Thyroid gland (tissue), 4 donors: ENCODE measurements around the gene MTG2. TPM values are rescaled to one million over a fixed set of nuclear protein-coding genes. Genes with fewer than 3 reads are reported as not detected.

Source experiments
- DNase-seq, 2 donors: peaks; one replicate each; pipeline ENCODE4 v3.0.0-alpha.2; 2019
- H3K27ac ChIP-seq, 3 donors: fragments of 200-600 bp; sonication (generic); 1 replicate in 2 of 3; 2 replicates in 1 of 3; pipeline ENCODE4 v1.5.1; 2016 to 2019; ENCODE audit warnings: mild to moderate bottlenecking in 1 of 3, moderate library complexity in 1 of 3
- H3K27me3 ChIP-seq: fragments of 200-600 bp; sonication (generic); one replicate; pipeline ENCODE4 v1.5.1; 2019
- H3K36me3 ChIP-seq, 2 donors: fragments of 200-600 bp; sonication (generic); one replicate each; pipeline ENCODE4 v1.5.1; 2016 to 2019
- H3K4me1 ChIP-seq, 2 donors: fragments of 200-600 bp; sonication (generic); one replicate each; pipeline ENCODE4 v1.5.1; 2017 to 2019
- H3K4me3 ChIP-seq, 3 donors: fragments of 200-600 bp; sonication (generic); replicated peaks in 1 of 3; 1 replicate in 2 of 3; 2 replicates in 1 of 3; pipeline ENCODE4 v1.5.1; 2016; ENCODE audit warnings: mild to moderate bottlenecking in 1 of 3
- H3K9me3 ChIP-seq: fragments of 200-600 bp; sonication (generic); one replicate; pipeline ENCODE4 v1.5.1; 2017
- CTCF ChIP-seq, 6 experiments: fragments of 200-600 bp in 3 of 6; fragments of 450-650 bp in 3 of 6; sonication (generic) in 3 of 6; IDR thresholded peaks; one replicate each; pipeline ENCODE4 v1.5.1; 2016 to 2019; ENCODE audit warnings: antibody characterized with exemption in 6 of 6, mild to moderate bottlenecking in 2 of 6, inconsistent platforms in 1 of 6, moderate library complexity in 1 of 6
- POLR2A ChIP-seq, 2 donors: fragments of 450-650 bp; IDR thresholded peaks; one replicate each; pipeline ENCODE4 v1.6.1; 2017; ENCODE audit warnings: antibody characterized with exemption in 2 of 2, mild to moderate bottlenecking in 2 of 2, moderate library complexity in 1 of 2
- WGBS, 2 donors: methylation state at CpG; one replicate each; pipeline ENCODE4 v1.1.5; 2017; 5-methylcytosine and 5-hydroxymethylcytosine counted together
- intact Hi-C: fragments of 100-400 bp; cut with DNase I; formaldehyde crosslinking; loops from one replicate; pipeline ENCODE4 v1.15.1; 2023
- total RNA-seq, 4 donors: library from RNA; depleted of rRNA; stranded (reverse); fragments of >200 nt; gene quantifications; one replicate each; pipeline ENCODE4 v1.2.3, GENCODE V29; 2016

Gene MTG2
- total RNA-seq, 4 donors from 2014 or later: 21.6 to 38.2 (median 33.4) TPM

- intact Hi-C loops: no loop called here
- TF ChIP-seq POLR2A (IDR thresholded peaks at IDR 0.05) (no peak), CTCF (IDR thresholded peaks at IDR 0.05) (no peak)
- Histone ChIP-seq H3K4me3 (no peak overlapping the region), H3K9me3 (no peaks in the 10 kb centered on the region), H3K27ac (no peak overlapping the region), H3K36me3 (no peaks in the 10 kb centered on the region), H3K4me1 (no peaks in the 10 kb centered on the region), H3K27me3 (no peaks in the 10 kb centered on the region)
- 88 to 89% methylated on average over 3 to 10 of the region's 10 CpGs for WGBS, 2 donors
- no peak for DNase-seq
Observed at GRCh38 chr20:62230696-62231095, 47.9 kb downstream of the MTG2 start.

GRCh38 chr20:62231292-62231691 lies 48.5 kb downstream of the MTG2 start:
- H3K4me1 ChIP-seq: no peaks in the 10 kb centered on the region
- no peak overlapping the region for H3K27ac ChIP-seq
- H3K36me3 ChIP-seq: no peaks in the 10 kb centered on the region
- no peaks in the 10 kb centered on the region for H3K27me3 ChIP-seq
- TF ChIP-seq POLR2A (IDR thresholded peaks at IDR 0.05) (no peak), CTCF (IDR thresholded peaks at IDR 0.05) (no peak)
- no peak for DNase-seq
- no peak overlapping the region for H3K4me3 ChIP-seq
- intact Hi-C loops: no loop called here
- no peaks in the 10 kb centered on the region for H3K9me3 ChIP-seq
- 79 to 100% methylated on average over 2 to 3 of the region's 6 CpGs for WGBS, 2 donors

GRCh38 chr20:62232194-62232593 lies 49.4 kb downstream of the MTG2 start:
- Histone ChIP-seq H3K36me3 (no peaks in the 10 kb centered on the region), H3K4me3 (no peak overlapping the region), H3K27me3 (no peaks in the 10 kb centered on the region), H3K4me1 (no peaks in the 10 kb centered on the region), H3K27ac (no peak overlapping the region), H3K9me3 (no peaks in the 10 kb centered on the region)
- no peak for DNase-seq
- intact Hi-C loops: no loop called here
- 85 to 87% methylated on average over 5 to 7 of the region's 7 CpGs for WGBS, 2 donors
- TF ChIP-seq POLR2A (IDR thresholded peaks at IDR 0.05) (no peak), CTCF (IDR thresholded peaks at IDR 0.05) (no peak)

- TF ChIP-seq CTCF (IDR thresholded peaks at IDR 0.05) (no peak), POLR2A (IDR thresholded peaks at IDR 0.05) (no peak)
- intact Hi-C loops: no loop called here
- Histone ChIP-seq H3K4me3 (no peak overlapping the region), H3K9me3 (no peaks in the 10 kb centered on the region), H3K27ac (no peak overlapping the region), H3K36me3 (no peaks in the 10 kb centered on the region), H3K27me3 (no peaks in the 10 kb centered on the region), H3K4me1 (peaks cover 0 to 5% of the 10 kb centered on the region in 2 donors)
- 69 to 83% methylated on average over 12 to 17 of the region's 18 CpGs for WGBS, 2 donors
- DNase-seq: no peak
Observed at GRCh38 chr20:62232770-62233645, 50.2 kb downstream of the MTG2 start.

- Histone ChIP-seq H3K27me3 (no peaks in the 10 kb centered on the region), H3K27ac (no peak overlapping the region), H3K9me3 (no peaks in the 10 kb centered on the region), H3K4me1 (peaks cover 0 to 5% of the 10 kb centered on the region in 2 donors), H3K4me3 (no peak overlapping the region), H3K36me3 (no peaks in the 10 kb centered on the region)
- DNase-seq: no peak
- 91 to 100% methylated on average over 2 to 4 of the region's 4 CpGs for WGBS, 2 donors
- TF ChIP-seq POLR2A (IDR thresholded peaks at IDR 0.05) (no peak), CTCF (IDR thresholded peaks at IDR 0.05) (no peak)
- intact Hi-C loops: no loop called here
Observed at GRCh38 chr20:62233684-62234083, 50.9 kb downstream of the MTG2 start.
